ENCODE data around the gene ADM5. TPM values are rescaled to one million over a fixed set of nuclear protein-coding genes. Genes with fewer than 3 reads are reported as not detected.

The ADM5 gene
- 8.4 and 8.6 TPM in 2 replicates for total RNA-seq

- H3K4me3 Mint-ChIP-seq, result peak within 1 kb of the TSS; percentile 87
- no peaks in the 10 kb centered on the region for H3K9me3 Mint-ChIP-seq
- peak within 1 kb of the TSS; percentile 43 for H3K27ac Mint-ChIP-seq
- H3K36me3 Mint-ChIP-seq (ENCODE audit: low read depth), result peaks cover 38% of the 10 kb centered on the region
- intact Hi-C loops (cut with micrococcal nuclease), result loop anchor here (2.0 kb wide), 1 partner anchor 77 kb away; the partner anchor contains the start of gene AP2A1
- peaks cover 13% of the 10 kb centered on the region for H3K27me3 Mint-ChIP-seq
- DNase-seq, result peak; percentile 77
- H3K4me1 Mint-ChIP-seq, result peaks cover 19% of the 10 kb centered on the region
These were observed at the start of gene ADM5 for GRCh38 chr19:49689133-49690078. TSS of gene ADM5 (plus strand) at chr19:49689594. CDS start at chr19:49689838, 244 bp downstream.

DNA sequence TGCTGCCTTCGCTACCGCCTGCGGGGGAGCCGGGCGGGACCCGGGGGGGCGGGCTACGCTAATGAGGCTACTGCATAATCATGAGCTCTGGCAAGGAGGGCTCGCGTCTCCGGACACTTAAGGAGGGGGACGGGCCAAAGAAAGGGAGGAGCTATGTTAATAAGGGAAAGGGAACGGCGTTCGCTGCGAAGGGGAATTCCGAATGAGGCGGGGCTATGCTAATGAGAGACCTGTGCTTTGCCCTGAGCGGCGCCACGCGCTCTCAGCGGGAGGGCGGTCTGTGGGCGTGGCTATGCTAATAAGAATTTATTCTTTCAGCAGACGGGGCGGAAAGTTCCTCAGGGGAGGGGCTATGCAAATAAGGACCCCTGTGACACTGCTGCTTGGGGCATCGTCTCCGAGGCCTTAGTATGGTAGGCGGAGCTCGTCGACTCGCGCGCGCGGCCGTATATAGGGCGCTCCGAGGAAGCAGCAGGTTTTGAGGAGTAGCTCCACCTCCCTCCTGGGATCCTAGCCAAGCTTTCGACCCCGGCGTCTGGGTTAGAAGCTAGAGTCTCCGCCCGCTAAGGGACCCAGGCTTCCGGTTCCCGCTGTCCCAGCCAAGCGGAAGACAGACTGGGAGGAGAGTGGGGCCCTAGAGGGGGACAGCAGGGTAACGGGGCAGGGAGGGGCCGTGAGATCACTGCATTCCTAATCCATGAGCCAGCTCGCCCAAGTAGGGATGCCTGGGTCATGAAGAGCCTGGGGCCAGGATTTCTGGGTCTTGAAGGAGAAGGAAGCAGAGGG, 49.1 kb upstream of the ADM5 start, which contains the start of gene RRAS:
TSS of gene RRAS (minus strand) at position 31 of the 786 bp plus-strand sequence. CDS start 45 bp downstream, outside the sequence.
- H3K9me3 Mint-ChIP-seq, result no peaks in the 10 kb centered on the region
- intact Hi-C loops (cut with micrococcal nuclease), result loop anchor here (1.0 to 5.0 kb wide), 5 partner anchors 50 to 236 kb away; partner anchors contain the start of genes AKT1S1, ALDH16A1, AP2A1 and PIH1D1

DNA sequence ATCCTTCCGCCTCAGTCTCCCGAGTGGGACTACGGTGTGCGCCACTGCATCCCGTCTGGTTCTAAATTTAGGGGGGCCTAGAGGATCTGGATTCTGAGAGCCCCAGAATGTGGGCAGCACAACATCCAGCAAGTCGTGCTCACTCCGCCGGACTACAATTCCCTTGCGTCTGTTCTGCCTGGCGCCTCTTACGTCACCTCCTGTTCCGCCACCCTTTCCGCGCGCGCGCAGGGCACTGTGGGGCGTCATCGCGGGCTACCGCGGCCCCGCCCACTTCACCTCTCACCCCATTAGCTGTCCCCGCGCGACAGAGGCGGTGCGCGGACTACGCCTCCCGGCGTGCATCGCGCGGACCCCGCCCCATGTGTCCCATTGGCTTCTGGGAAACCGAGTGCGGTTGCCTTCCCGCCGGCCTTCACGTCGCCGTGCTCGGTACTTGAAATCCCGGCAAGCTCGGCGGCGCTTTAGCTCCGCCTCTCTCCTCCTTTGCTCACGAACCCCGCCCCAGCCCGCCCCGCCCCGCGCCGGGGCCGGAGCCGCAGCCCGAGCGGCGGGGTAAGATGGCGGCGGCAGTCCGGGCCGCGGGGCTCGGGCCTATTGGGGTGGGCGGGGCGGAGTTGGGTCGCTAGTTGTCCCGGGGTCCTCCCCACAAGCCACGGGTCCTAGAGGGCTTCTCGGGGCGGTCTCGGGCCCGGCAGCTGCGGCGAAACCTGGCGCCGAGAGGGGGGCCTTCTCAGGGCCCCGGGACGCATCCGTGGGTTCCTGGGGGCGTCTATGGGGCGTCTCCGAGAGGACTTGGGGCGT, 47.5 kb upstream of the ADM5 start, which contains the start of gene SCAF1:
TSS of gene SCAF1 (plus strand) at position 522 of the 804 bp plus-strand sequence. CDS start 2,818 bp downstream, outside the sequence.
- peak within 1 kb of the TSS; percentile 97 for H3K4me3 Mint-ChIP-seq
- H3K4me1 Mint-ChIP-seq, result peaks cover 52% of the 10 kb centered on the region
- H3K27me3 Mint-ChIP-seq, result no peaks in the 10 kb centered on the region
- H3K9me3 Mint-ChIP-seq, result no peaks in the 10 kb centered on the region
- DNase-seq, result peak; percentile 100
- H3K27ac Mint-ChIP-seq, result peak within 1 kb of the TSS; percentile 100
- intact Hi-C loops (cut with micrococcal nuclease), result loop anchor here (1.0 to 5.0 kb wide), 6 partner anchors 23 to 235 kb away; partner anchors contain the start of genes AKT1S1, ALDH16A1, AP2A1 and BCL2L12
- peaks cover 13% of the 10 kb centered on the region for H3K36me3 Mint-ChIP-seq (ENCODE audit: low read depth)

More for the DNA sequence above, 49.1 kb upstream of the ADM5 start, which contains the start of gene RRAS:
- Mint-ChIP-seq H3K27ac (peak within 1 kb of the TSS; percentile 100), H3K27me3 (no peaks in the 10 kb centered on the region), H3K4me3 (peak within 1 kb of the TSS; percentile 97), H3K4me1 (peaks cover 52% of the 10 kb centered on the region), H3K36me3 (ENCODE audit: low read depth) (peaks cover 5% of the 10 kb centered on the region)
- peak; percentile 100 for DNase-seq

DNA sequence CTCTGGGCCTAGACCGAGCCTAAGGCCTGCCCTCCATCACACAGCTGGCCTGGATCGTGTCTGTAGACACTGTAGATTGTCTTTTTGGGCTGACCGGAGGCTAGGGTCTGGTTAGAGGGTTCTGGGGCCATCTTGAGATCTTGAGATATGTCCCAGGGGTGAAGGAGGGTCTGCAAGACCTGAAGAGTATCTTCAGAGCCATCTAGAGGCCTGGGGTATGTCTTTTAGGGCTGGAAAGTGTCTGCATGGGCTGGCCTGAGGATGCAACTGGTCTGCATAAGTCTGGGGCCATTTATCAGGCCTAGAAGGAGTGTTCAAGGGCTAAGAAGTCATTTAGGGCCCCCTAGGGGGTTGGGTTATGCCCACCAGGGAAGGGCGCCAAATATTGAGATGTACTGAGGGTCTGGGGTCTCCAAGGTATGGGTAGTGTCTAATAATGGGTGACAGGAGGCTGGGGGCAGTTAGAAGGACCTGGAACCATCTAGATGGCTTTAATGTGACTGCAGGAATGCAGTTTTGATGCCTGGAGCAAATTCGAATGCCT, 46.8 kb upstream of the ADM5 start:
- Mint-ChIP-seq H3K27ac (peak overlapping the region; percentile 92), H3K4me3 (peak overlapping the region; percentile 97), H3K36me3 (ENCODE audit: low read depth) (peaks cover 16% of the 10 kb centered on the region), H3K4me1 (peaks cover 51% of the 10 kb centered on the region), H3K27me3 (no peaks in the 10 kb centered on the region), H3K9me3 (no peaks in the 10 kb centered on the region)
- intact Hi-C loops (cut with micrococcal nuclease), result loop anchor here (1.0 to 5.0 kb wide), 3 partner anchors 23 to 208 kb away; partner anchors contain the start of genes ALDH16A1, BCL2L12, IRF3 and PIH1D1
- DNase-seq, result no peak

- no peaks in the 10 kb centered on the region for H3K27me3 Mint-ChIP-seq
- H3K4me3 Mint-ChIP-seq, result peak overlapping the region; percentile 97
- intact Hi-C loops (cut with micrococcal nuclease), result loop anchor here (2.0 to 5.0 kb wide), 2 partner anchors 191 to 207 kb away; partner anchors contain the start of genes ALDH16A1, PIH1D1 and PTOV1
- peaks cover 44% of the 10 kb centered on the region for H3K4me1 Mint-ChIP-seq
- peak overlapping the region; percentile 87 for H3K27ac Mint-ChIP-seq
- H3K36me3 Mint-ChIP-seq (ENCODE audit: low read depth), result peaks cover 19% of the 10 kb centered on the region
- H3K9me3 Mint-ChIP-seq, result no peaks in the 10 kb centered on the region
- peak; percentile 68 for DNase-seq
These were observed 45.9 kb upstream of the ADM5 start for GRCh38 chr19:49643466-49643865.

DNA sequence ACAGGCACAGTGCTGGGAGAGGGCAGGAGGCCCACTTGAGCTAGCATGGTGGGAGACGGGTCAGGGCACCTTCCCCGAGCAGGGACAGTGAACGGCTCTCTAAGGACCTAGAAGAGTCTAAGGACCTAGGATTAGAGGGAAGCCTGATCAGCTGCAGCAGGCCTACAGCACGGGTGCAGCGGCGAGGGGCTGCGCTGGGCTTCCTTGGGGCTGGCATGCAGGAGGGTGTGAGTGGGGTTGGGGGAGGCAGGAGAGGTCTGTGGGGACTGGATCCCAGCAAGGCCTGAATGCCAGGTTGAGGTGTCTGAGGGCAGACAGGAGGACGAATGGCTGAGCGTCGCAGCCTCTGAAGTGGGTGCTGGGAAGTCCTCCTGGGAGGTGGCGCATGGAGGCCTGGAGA, 43.8 kb upstream of the ADM5 start:
- Mint-ChIP-seq H3K36me3 (ENCODE audit: low read depth) (peaks cover 27% of the 10 kb centered on the region), H3K4me3 (no peak overlapping the region), H3K9me3 (no peaks in the 10 kb centered on the region), H3K27ac (no peak overlapping the region), H3K27me3 (no peaks in the 10 kb centered on the region), H3K4me1 (peaks cover 29% of the 10 kb centered on the region)
- intact Hi-C loops (cut with micrococcal nuclease), result no loop called here
- no peak for DNase-seq

- intact Hi-C loops (cut with micrococcal nuclease), result no loop called here
- Mint-ChIP-seq H3K4me1 (peaks cover 25% of the 10 kb centered on the region), H3K9me3 (no peaks in the 10 kb centered on the region), H3K36me3 (ENCODE audit: low read depth) (peaks cover 29% of the 10 kb centered on the region), H3K4me3 (no peak overlapping the region), H3K27me3 (no peaks in the 10 kb centered on the region), H3K27ac (no peak overlapping the region)
- no peak for DNase-seq
These were observed 43.4 kb upstream of the ADM5 start for GRCh38 chr19:49645995-49646394.

- Mint-ChIP-seq H3K4me3 (no peak overlapping the region), H3K36me3 (ENCODE audit: low read depth) (peaks cover 29% of the 10 kb centered on the region), H3K9me3 (no peaks in the 10 kb centered on the region), H3K27me3 (no peaks in the 10 kb centered on the region), H3K27ac (no peak overlapping the region), H3K4me1 (peaks cover 23% of the 10 kb centered on the region)
- DNase-seq, result no peak
- intact Hi-C loops (cut with micrococcal nuclease), result no loop called here
These were observed 42.8 kb upstream of the ADM5 start for GRCh38 chr19:49646586-49646985.

DNA sequence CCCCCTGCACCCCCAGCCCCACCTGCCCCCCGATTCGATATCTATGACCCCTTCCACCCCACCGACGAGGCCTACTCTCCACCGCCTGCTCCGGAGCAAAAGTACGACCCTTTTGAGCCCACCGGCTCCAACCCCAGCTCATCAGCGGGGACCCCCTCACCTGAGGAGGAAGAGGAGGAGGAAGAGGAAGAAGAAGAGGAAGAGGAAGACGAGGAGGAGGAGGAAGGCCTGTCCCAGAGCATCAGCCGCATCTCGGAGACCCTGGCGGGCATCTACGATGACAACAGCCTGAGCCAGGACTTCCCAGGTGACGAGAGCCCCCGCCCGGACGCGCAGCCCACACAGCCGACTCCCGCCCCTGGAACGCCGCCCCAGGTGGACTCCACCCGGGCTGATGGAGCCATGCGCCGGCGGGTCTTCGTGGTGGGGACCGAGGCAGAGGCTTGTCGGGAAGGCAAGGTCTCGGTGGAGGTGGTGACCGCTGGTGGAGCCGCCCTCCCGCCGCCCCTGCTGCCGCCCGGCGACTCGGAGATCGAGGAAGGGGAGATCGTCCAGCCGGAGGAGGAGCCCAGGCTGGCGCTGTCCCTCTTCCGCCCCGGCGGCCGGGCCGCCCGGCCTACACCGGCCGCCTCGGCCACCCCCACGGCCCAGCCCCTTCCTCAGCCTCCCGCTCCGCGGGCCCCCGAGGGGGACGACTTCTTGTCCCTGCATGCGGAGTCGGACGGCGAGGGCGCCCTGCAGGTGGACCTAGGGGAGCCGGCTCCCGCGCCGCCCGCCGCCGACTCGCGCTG, 38.2 kb upstream of the ADM5 start:
- intact Hi-C loops (cut with micrococcal nuclease), result no loop called here
- no peaks in the 10 kb centered on the region for H3K9me3 Mint-ChIP-seq
- H3K4me3 Mint-ChIP-seq, result no peak overlapping the region
- H3K4me1 Mint-ChIP-seq, result no peaks in the 10 kb centered on the region
- peaks cover 44% of the 10 kb centered on the region for H3K36me3 Mint-ChIP-seq (ENCODE audit: low read depth)
- H3K27ac Mint-ChIP-seq, result no peak overlapping the region
- no peaks in the 10 kb centered on the region for H3K27me3 Mint-ChIP-seq
- DNase-seq, result no peak

GRCh38 chr19:49651820-49652550, 37.4 kb upstream of the ADM5 start:
- Mint-ChIP-seq H3K9me3 (no peaks in the 10 kb centered on the region), H3K27ac (no peak overlapping the region), H3K27me3 (no peaks in the 10 kb centered on the region), H3K36me3 (ENCODE audit: low read depth) (peaks cover 44% of the 10 kb centered on the region), H3K4me3 (no peak overlapping the region), H3K4me1 (no peaks in the 10 kb centered on the region)
- intact Hi-C loops (cut with micrococcal nuclease), result no loop called here
- no peak for DNase-seq

DNA sequence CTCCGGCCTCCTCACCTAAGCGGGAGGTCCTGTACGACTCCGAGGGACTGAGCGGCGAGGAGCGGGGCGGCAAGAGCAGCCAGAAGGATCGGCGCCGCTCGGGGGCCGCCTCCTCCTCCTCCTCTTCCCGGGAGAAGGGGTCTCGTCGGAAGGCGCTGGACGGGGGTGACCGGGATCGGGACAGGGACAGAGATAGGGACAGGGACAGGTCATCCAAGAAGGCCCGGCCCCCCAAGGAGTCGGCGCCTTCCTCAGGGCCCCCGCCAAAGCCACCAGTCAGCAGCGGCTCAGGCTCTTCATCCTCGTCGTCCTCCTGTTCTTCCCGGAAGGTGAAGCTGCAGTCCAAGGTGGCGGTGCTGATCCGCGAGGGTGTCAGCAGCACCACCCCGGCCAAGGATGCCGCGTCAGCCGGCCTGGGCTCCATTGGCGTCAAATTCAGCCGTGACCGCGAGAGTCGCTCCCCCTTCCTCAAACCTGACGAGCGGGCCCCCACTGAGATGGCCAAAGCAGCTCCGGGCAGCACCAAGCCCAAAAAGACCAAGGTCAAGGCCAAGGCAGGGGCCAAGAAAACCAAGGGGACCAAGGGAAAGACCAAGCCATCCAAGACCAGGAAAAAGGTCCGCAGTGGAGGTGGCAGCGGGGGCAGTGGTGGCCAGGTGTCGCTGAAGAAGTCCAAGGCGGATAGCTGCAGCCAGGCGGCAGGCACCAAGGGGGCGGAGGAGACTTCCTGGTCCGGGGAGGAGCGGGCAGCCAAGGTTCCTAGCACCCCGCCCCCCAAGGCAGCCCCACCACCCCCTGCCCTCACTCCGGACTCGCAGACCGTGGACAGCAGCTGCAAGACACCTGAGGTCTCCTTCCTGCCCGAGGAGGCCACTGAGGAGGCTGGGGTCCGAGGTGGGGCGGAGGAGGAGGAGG, 36.6 kb upstream of the ADM5 start:
- Mint-ChIP-seq H3K36me3 (ENCODE audit: low read depth) (peaks cover 46% of the 10 kb centered on the region), H3K4me1 (peaks cover 1% of the 10 kb centered on the region), H3K27me3 (no peaks in the 10 kb centered on the region), H3K9me3 (no peaks in the 10 kb centered on the region), H3K27ac (no peak overlapping the region), H3K4me3 (no peak overlapping the region)
- intact Hi-C loops (cut with micrococcal nuclease), result no loop called here
- no peak for DNase-seq

Measured in activated CD4-positive, alpha-beta T cell treated with anti-CD3 and anti-CD28 coated beads, Interleukin-2, amount 10 ng/mL, durations not matched to agents 24 days and 14 days (primary cell).